Keratinocyte (primary cell): Measurements from ENCODE around the gene LAMC3. TPM values are rescaled to one million over a fixed set of nuclear protein-coding genes. Genes with fewer than 3 reads are reported as not detected.

ENCODE experiments used
- DNase-seq: peaks from one replicate; pipeline ENCODE4 v3.0.0-alpha.2; 2011; ENCODE audit warnings: low read depth, missing footprints, low spot score
- FAIRE-seq: peaks from 2 replicates; lab custom pipeline; 2011; peaks lifted over from hg19 to GRCh38; lab: Jason Lieb, UNC
- H2AFZ ChIP-seq: 2 replicates; pipeline ENCODE4 v1.6.0; 2012; ENCODE audit warnings: low read length, control low read depth, inconsistent platforms; ENCODE audit not compliant: control insufficient read depth
- H3K27ac ChIP-seq: 2 replicates; pipeline ENCODE4 v1.5.1; 2011; ENCODE audit warnings: low read length; ENCODE audit not compliant: control insufficient read depth, insufficient read depth
- H3K27me3 ChIP-seq: 3 replicates; pipeline ENCODE4 v1.6.0; 2011; ENCODE audit warnings: low read length; ENCODE audit not compliant: control insufficient read depth, insufficient read depth; ENCODE audit errors: extremely low read depth
- H3K36me3 ChIP-seq, 2 experiments: 2 replicates in 1 of 2; 3 replicates in 1 of 2; pipeline ENCODE4 v1.5.1; 2011; ENCODE audit warnings: low read length in 2 of 2, mild to moderate bottlenecking in 1 of 2; ENCODE audit not compliant: control insufficient read depth in 2 of 2, insufficient read depth in 2 of 2; ENCODE audit errors: extremely low read depth in 1 of 2
- H3K4me1 ChIP-seq: 3 replicates; pipeline ENCODE4 v1.5.1; 2011; ENCODE audit warnings: low read length; ENCODE audit not compliant: control insufficient read depth, insufficient read depth; ENCODE audit errors: extremely low read depth
- H3K4me2 ChIP-seq: 3 replicates; pipeline ENCODE4 v1.6.0; 2011; ENCODE audit warnings: low read depth, low read length; ENCODE audit not compliant: control insufficient read depth, insufficient read depth; ENCODE audit errors: extremely low read depth
- H3K4me3 ChIP-seq, 3 experiments: fragments of 200-600 bp in 1 of 3; sonication (generic) in 1 of 3; 2 replicates in 2 of 3; 3 replicates in 1 of 3; pipeline ENCODE4 v1.5.1; 2011 to 2016; ENCODE audit warnings: low read length in 3 of 3, mild to moderate bottlenecking in 3 of 3, control low read depth in 2 of 3, inconsistent platforms in 1 of 3, low read depth in 1 of 3, mixed read lengths in 1 of 3, mixed run types in 1 of 3, moderate library complexity in 1 of 3; ENCODE audit not compliant: control insufficient read depth in 2 of 3, insufficient read depth in 2 of 3; ENCODE audit errors: extremely low read depth in 1 of 3
- H3K79me2 ChIP-seq: 2 replicates; pipeline ENCODE4 v1.6.0; 2012; ENCODE audit warnings: low read length; ENCODE audit not compliant: control insufficient read depth, insufficient read depth
- H3K9ac ChIP-seq: 3 replicates; pipeline ENCODE4 v1.6.0; 2011; ENCODE audit warnings: low read length; ENCODE audit not compliant: control insufficient read depth, insufficient read depth; ENCODE audit errors: extremely low read depth
- H3K9me1 ChIP-seq: 3 replicates; pipeline ENCODE4 v1.6.0; 2011; ENCODE audit warnings: low read length; ENCODE audit not compliant: control insufficient read depth, insufficient read depth; ENCODE audit errors: extremely low read depth
- H3K9me3 ChIP-seq: 2 replicates; pipeline ENCODE4 v1.5.1; 2012; ENCODE audit warnings: low read depth, low read length; ENCODE audit not compliant: control insufficient read depth
- H4K20me1 ChIP-seq: 3 replicates; pipeline ENCODE4 v1.6.0; 2011; ENCODE audit warnings: low read length; ENCODE audit not compliant: control insufficient read depth, insufficient read depth; ENCODE audit errors: extremely low read depth
- EZH2 ChIP-seq: IDR thresholded peaks from one replicate; pipeline ENCODE4 v1.6.1; 2012; ENCODE audit warnings: inconsistent platforms, mild to moderate bottlenecking, low read length, moderate library complexity
- dilution Hi-C: fragments of 300-500 bp; cut with MboI; formaldehyde crosslinking; loops from one replicate; pipeline ENCODE4 v1.7.0; 2020; ENCODE audit warnings: low sequenced_read_pairs; ENCODE audit not compliant: extremely low pct_ligation_motif_present
- polyA plus RNA-seq, 5 experiments: library from polyadenylated mRNA; depleted of rRNA in 3 of 5; stranded (reverse) in 3 of 5; stranded (forward) in 1 of 5; unstranded in 1 of 5; fragments of >200 nt; gene quantifications; 1 replicate in 1 of 5; 2 replicates in 3 of 5; 3 replicates in 1 of 5; pipeline versions ENCODE4 v1.2.1 to v1.2.3, GENCODE V29; 2011 to 2012; ENCODE audit warnings: missing spikeins in 2 of 5, low read depth in 1 of 5, low replicate concordance in 1 of 5
- TF ChIP-seq, protein P1 (sequence below), 3 experiments: IDR thresholded peaks in 1 of 3; conservative IDR thresholded peaks in 1 of 3; optimal IDR thresholded peaks in 1 of 3; 2 replicates in 2 of 3; 3 replicates in 1 of 3; pipeline versions ENCODE3 to v1.5.1; 2011; ENCODE audit warnings: low read length in 3 of 3, mild to moderate bottlenecking in 3 of 3, moderate library complexity in 2 of 3, control low read depth in 1 of 3, inconsistent platforms in 1 of 3; ENCODE audit not compliant: insufficient read depth in 2 of 3; ENCODE audit errors: extremely low read depth in 1 of 3

LAMC3 gene
- polyA plus RNA-seq, 1 donor (not counting 4 experiments of a cell fraction or from before 2014, with no cell fraction given), result not detected

GRCh38 chr9:130989391-130989790, 19.6 kb upstream of the LAMC3 start:
- Histone ChIP-seq H4K20me1 (no peaks in the 10 kb centered on the region), H3K4me2 (no peak overlapping the region), H3K36me3 (no peaks in the 10 kb centered on the region), H3K27ac (no peak overlapping the region), H3K27me3 (peaks cover 48% of the 10 kb centered on the region), H3K9me3 (no peaks in the 10 kb centered on the region), H2AFZ (no peak overlapping the region), H3K4me3 (no peak overlapping the region), H3K79me2 (no peaks in the 10 kb centered on the region), H3K9me1 (no peaks in the 10 kb centered on the region), H3K4me1 (no peaks in the 10 kb centered on the region), H3K9ac (no peak overlapping the region)
- dilution Hi-C loops, result no loop called here
- DNase-seq, result no peak
- FAIRE-seq, result no peak
- TF ChIP-seq, protein P1, sequence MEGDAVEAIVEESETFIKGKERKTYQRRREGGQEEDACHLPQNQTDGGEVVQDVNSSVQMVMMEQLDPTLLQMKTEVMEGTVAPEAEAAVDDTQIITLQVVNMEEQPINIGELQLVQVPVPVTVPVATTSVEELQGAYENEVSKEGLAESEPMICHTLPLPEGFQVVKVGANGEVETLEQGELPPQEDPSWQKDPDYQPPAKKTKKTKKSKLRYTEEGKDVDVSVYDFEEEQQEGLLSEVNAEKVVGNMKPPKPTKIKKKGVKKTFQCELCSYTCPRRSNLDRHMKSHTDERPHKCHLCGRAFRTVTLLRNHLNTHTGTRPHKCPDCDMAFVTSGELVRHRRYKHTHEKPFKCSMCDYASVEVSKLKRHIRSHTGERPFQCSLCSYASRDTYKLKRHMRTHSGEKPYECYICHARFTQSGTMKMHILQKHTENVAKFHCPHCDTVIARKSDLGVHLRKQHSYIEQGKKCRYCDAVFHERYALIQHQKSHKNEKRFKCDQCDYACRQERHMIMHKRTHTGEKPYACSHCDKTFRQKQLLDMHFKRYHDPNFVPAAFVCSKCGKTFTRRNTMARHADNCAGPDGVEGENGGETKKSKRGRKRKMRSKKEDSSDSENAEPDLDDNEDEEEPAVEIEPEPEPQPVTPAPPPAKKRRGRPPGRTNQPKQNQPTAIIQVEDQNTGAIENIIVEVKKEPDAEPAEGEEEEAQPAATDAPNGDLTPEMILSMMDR (optimal IDR thresholded peaks at IDR 0.05 in 1 of 3, IDR thresholded peaks at IDR 0.05 in 1 of 3, conservative IDR thresholded peaks at IDR 0.05 in 1 of 3; ENCODE audit: extremely low read depth in 1 of 3, insufficient read depth in 2 of 3, low read length in 3 of 3), result no peak
- no peak for TF ChIP-seq EZH2

DNA sequence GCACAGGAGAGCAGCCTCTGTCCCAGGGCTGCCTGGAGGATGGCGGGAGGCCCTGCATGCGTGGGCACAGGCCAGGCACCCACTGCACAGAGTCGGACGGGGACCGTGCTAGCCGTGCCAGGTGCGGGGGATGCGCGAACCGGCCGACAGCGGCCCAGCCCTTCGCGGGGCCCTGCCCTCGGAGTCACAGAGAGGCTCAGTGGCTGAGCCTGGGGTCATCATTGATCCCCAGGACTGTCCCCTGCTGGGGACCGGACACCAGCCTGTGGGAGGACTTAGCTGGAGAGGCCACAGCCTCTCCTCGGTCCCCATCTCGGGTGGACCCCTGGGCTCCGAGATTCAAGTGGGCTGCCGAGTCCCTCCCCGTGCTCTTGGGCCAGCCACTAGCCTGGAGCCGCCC, 19.1 kb upstream of the LAMC3 start:
- Histone ChIP-seq H3K27me3 (peaks cover 48% of the 10 kb centered on the region), H3K4me1 (no peaks in the 10 kb centered on the region), H2AFZ (no peak overlapping the region), H3K4me2 (no peak overlapping the region), H3K36me3 (no peaks in the 10 kb centered on the region), H3K9me1 (no peaks in the 10 kb centered on the region), H3K9me3 (no peaks in the 10 kb centered on the region), H3K27ac (no peak overlapping the region), H3K4me3 (no peak overlapping the region), H3K9ac (no peak overlapping the region), H3K79me2 (no peaks in the 10 kb centered on the region), H4K20me1 (no peaks in the 10 kb centered on the region)
- DNase-seq (no peak), FAIRE-seq (no peak)
- TF ChIP-seq, protein P1 (optimal IDR thresholded peaks at IDR 0.05 in 1 of 3, IDR thresholded peaks at IDR 0.05 in 1 of 3, conservative IDR thresholded peaks at IDR 0.05 in 1 of 3; ENCODE audit: extremely low read depth in 1 of 3, insufficient read depth in 2 of 3, low read length in 3 of 3), result no peak
- no peak for TF ChIP-seq EZH2
- dilution Hi-C loops, result no loop called here
